PC-3 (cell line): Measurements from ENCODE around the gene MYL5. TPM values are rescaled to one million over a fixed set of nuclear protein-coding genes. Genes with fewer than 3 reads are reported as not detected.
"Not testable (repeated sequence)": the region's sequence is repeated elsewhere in the genome, so short reads cannot be mapped to it uniquely, and the experiment has no call there.

ENCODE experiments used
- ATAC-seq: fragments of 200-7000 bp; cut with Tn5 transposase; 2 replicates; pipeline ENCODE4 v1.9.1; 2020; ENCODE audit warnings: mild to moderate bottlenecking, moderate library complexity
- BruUV-seq: library from RNA; stranded (reverse); fragments of 400-500 nt; replicated peaks from 2 replicates; lab custom pipeline; 2021; lab: Mats Ljungman, UMichigan
- CTCF ChIA-PET: fragments of 300-600 bp; sonication (Branson Sonifier 250); formaldehyde crosslinking; loops from one replicate; lab custom pipeline; 2022; ENCODE audit warnings: antibody characterized with exemption; lab: Charles Lee
- POLR2A ChIA-PET: fragments of 300-600 bp; sonication (Branson Sonifier 250); formaldehyde crosslinking; loops from one replicate; lab custom pipeline; 2022; ENCODE audit warnings: antibody characterized with exemption; ENCODE audit not compliant: unreplicated experiment; lab: Charles Lee
- DNase-seq: peaks from one replicate; pipeline ENCODE4 v3.0.0-alpha.2; 2015
- H2AFZ ChIP-seq: fragments of 300-600 bp; sonication (generic); 2 replicates; pipeline ENCODE4 v1.6.0; 2016; ENCODE audit warnings: antibody characterized with exemption, low read length
- H3F3A ChIP-seq: fragments of 300-600 bp; sonication (generic); one replicate; pipeline ENCODE4 v1.6.0; 2017; ENCODE audit warnings: antibody characterized with exemption, low read length, control low read depth, mild to moderate bottlenecking; ENCODE audit not compliant: unreplicated experiment
- H3K27ac ChIP-seq: fragments of 300-600 bp; sonication (generic); 2 replicates; pipeline ENCODE4 v1.5.1; 2016; ENCODE audit warnings: mild to moderate bottlenecking, low read length
- H3K27me3 ChIP-seq: fragments of 300-600 bp; sonication (generic); 2 replicates; pipeline ENCODE4 v1.6.1; 2016; ENCODE audit warnings: low read length, mixed read lengths
- H3K36me3 ChIP-seq: fragments of 300-600 bp; sonication (generic); 2 replicates; pipeline ENCODE4 v1.6.1; 2016; ENCODE audit warnings: low read depth, mixed run types, low read length, mixed read lengths
- H3K4me1 ChIP-seq: fragments of 300-600 bp; sonication (generic); 2 replicates; pipeline ENCODE4 v1.5.1; 2016; ENCODE audit warnings: low read length; ENCODE audit not compliant: insufficient read depth
- H3K4me2 ChIP-seq: fragments of 300-600 bp; sonication (generic); 2 replicates; pipeline ENCODE4 v1.6.0; 2016; ENCODE audit warnings: low read length
- H3K4me3 ChIP-seq: fragments of 300-600 bp; sonication (generic); 2 replicates; pipeline ENCODE4 v1.5.1; 2016; ENCODE audit warnings: mild to moderate bottlenecking, low read length, mixed read lengths
- H3K79me2 ChIP-seq: fragments of 300-600 bp; sonication (generic); 2 replicates; pipeline ENCODE4 v1.6.1; 2017; ENCODE audit warnings: low read length, mixed read lengths
- H3K9ac ChIP-seq: fragments of 300-600 bp; sonication (generic); 2 replicates; pipeline ENCODE4 v1.6.0; 2016; ENCODE audit warnings: mild to moderate bottlenecking, low read length
- H3K9me2 ChIP-seq: fragments of 300-600 bp; sonication (generic); replicated peaks from 2 replicates; pipeline ENCODE4 v1.6.1; 2016; ENCODE audit warnings: mixed run types, low read length, mixed read lengths
- H3K9me3 ChIP-seq: fragments of 300-600 bp; sonication (generic); 2 replicates; pipeline ENCODE4 v1.6.1; 2016; ENCODE audit warnings: low read length, mixed read lengths
- H4K20me1 ChIP-seq: fragments of 300-600 bp; sonication (generic); 2 replicates; pipeline ENCODE4 v1.6.1; 2016; ENCODE audit warnings: low read length, mixed read lengths
- CTCF ChIP-seq: fragments of 300-600 bp; sonication (generic); conservative IDR thresholded peaks from 2 replicates; pipeline ENCODE4 v1.5.1; 2017; ENCODE audit warnings: antibody characterized with exemption, low read depth, mild to moderate bottlenecking, low read length
- EZH2 ChIP-seq: fragments of 300-600 bp; sonication (generic); IDR thresholded peaks from one replicate; pipeline ENCODE4 v1.6.1; 2017; ENCODE audit warnings: antibody characterized with exemption, mild to moderate bottlenecking, low read length; ENCODE audit not compliant: unreplicated experiment
- EZH2phosphoT487 ChIP-seq: fragments of 300-600 bp; sonication (generic); IDR thresholded peaks from 2 replicates; pipeline ENCODE4 v1.6.1; 2018; ENCODE audit warnings: mild to moderate bottlenecking, antibody characterized with exemption, low read length, borderline replicate concordance
- intact Hi-C: fragments of 100-400 bp; cut with micrococcal nuclease; formaldehyde crosslinking; loops from 2 replicates; pipeline ENCODE4 v1.9.0; 2023
- total RNA-seq: library from RNA; depleted of rRNA; stranded (reverse); fragments of >200 nt; gene quantifications from 2 replicates; pipeline ENCODE4 v1.2.3, GENCODE V29; 2014

MYL5 gene
- total RNA-seq, 1 experiment from 2014 or later, result 15.2 TPM

GRCh38 chr4:667545-667925 lies 6.8 kb upstream of the MYL5 start:
- Histone ChIP-seq H3K27me3 (no peaks in the 10 kb centered on the region), H3K4me3 (no peak overlapping the region), H3K79me2 (no peaks in the 10 kb centered on the region), H3K9me2 (no peaks in the 10 kb centered on the region), H3K27ac (no peak overlapping the region), H3K4me2 (no peak overlapping the region), H2AFZ (no peak overlapping the region), H3K36me3 (peaks cover 11% of the 10 kb centered on the region; the same call in 1 of the 2 replicates), H4K20me1 (no peaks in the 10 kb centered on the region), H3K9me3 (no peaks in the 10 kb centered on the region), H3K4me1 (no peaks in the 10 kb centered on the region), H3F3A (no peaks in the 10 kb centered on the region), H3K9ac (no peak overlapping the region)
- intact Hi-C loops, result no loop called here
- DNase-seq (no peak), ATAC-seq (peak; percentile 27)
- TF ChIP-seq CTCF (no peak), EZH2phosphoT487 (no peak), EZH2 (no peak)
- BruUV-seq, result no TSS peak
- ChIA-PET CTCF (no interaction called here), POLR2A (no interaction called here)

GRCh38 chr4:668219-668618 lies 6.1 kb upstream of the MYL5 start:
- DNase-seq, H4K20me1 ChIP-seq, intact Hi-C loops, H3K4me3 ChIP-seq, ATAC-seq, H3K4me1 ChIP-seq, H3K27me3 ChIP-seq, H3K9ac ChIP-seq, H2AFZ ChIP-seq, H3K9me2 ChIP-seq, CTCF ChIA-PET, BruUV-seq, H3K27ac ChIP-seq, H3F3A ChIP-seq, H3K4me2 ChIP-seq, H3K9me3 ChIP-seq, H3K79me2 ChIP-seq, POLR2A ChIA-PET: not testable (repeated sequence)
- H3K36me3 ChIP-seq, result peaks cover 13% of the 10 kb centered on the region

GRCh38 chr4:669806-670559 lies 4.4 kb upstream of the MYL5 start:
- H3K4me2 ChIP-seq, DNase-seq, CTCF ChIA-PET, H3K4me3 ChIP-seq, H3F3A ChIP-seq, H4K20me1 ChIP-seq, H3K9ac ChIP-seq, H3K27me3 ChIP-seq, BruUV-seq, POLR2A ChIA-PET, H3K27ac ChIP-seq, intact Hi-C loops, H3K4me1 ChIP-seq, H2AFZ ChIP-seq, ATAC-seq, H3K9me2 ChIP-seq, H3K9me3 ChIP-seq: not testable (repeated sequence)
- Histone ChIP-seq H3K36me3 (peaks cover 13% of the 10 kb centered on the region), H3K79me2 (peaks cover 16% of the 10 kb centered on the region)

- CTCF ChIA-PET, result no interaction called here
- H3K79me2 ChIP-seq, result peaks cover 20% of the 10 kb centered on the region
- H3K4me2 ChIP-seq, result no peak overlapping the region
- H3F3A ChIP-seq, result no peaks in the 10 kb centered on the region
- H3K36me3 ChIP-seq, result peaks cover 13% of the 10 kb centered on the region
- H3K9me2 ChIP-seq, result no peaks in the 10 kb centered on the region
- no peak overlapping the region for H3K9ac ChIP-seq
- no TSS peak for BruUV-seq
- no peak for DNase-seq
- H3K4me3 ChIP-seq, result no peak overlapping the region
- intact Hi-C loops, result no loop called here
- TF ChIP-seq CTCF (no peak), EZH2 (no peak), EZH2phosphoT487 (no peak)
- peaks cover 14% of the 10 kb centered on the region for H3K4me1 ChIP-seq
- POLR2A ChIA-PET, result no interaction called here
- no peak overlapping the region for H2AFZ ChIP-seq
- no peak for ATAC-seq
- no peaks in the 10 kb centered on the region for H3K9me3 ChIP-seq
- H4K20me1 ChIP-seq, result no peaks in the 10 kb centered on the region
- no peak overlapping the region for H3K27ac ChIP-seq
- H3K27me3 ChIP-seq, result no peaks in the 10 kb centered on the region
Measured at GRCh38 chr4:671769-672168, 2.6 kb upstream of the MYL5 start.
